ENCODE measurements around the gene FUS. TPM values are rescaled to one million over a fixed set of nuclear protein-coding genes. Genes with fewer than 3 reads are reported as not detected.

The FUS gene
- total RNA-seq, 1 donor from 2014 or later: 739 TPM

GRCh38 chr16:31145398-31145990, 34.4 kb upstream of the FUS start:
- Mint-ChIP-seq H3K36me3 (ENCODE audit: insufficient read depth) (no peaks in the 10 kb centered on the region), H3K27me3 (peaks cover 45% of the 10 kb centered on the region), H3K4me1 (ENCODE audit: low read depth) (peaks cover 7% of the 10 kb centered on the region), H3K4me3 (ENCODE audit: low read depth) (no peak overlapping the region), H3K27ac (no peak overlapping the region), H3K9me3 (ENCODE audit: low read depth) (no peaks in the 10 kb centered on the region)
- TF ChIP-seq CTCF (IDR thresholded peaks at IDR 0.05; ENCODE audit: unreplicated experiment): no peak
- DNase-seq (ENCODE audit: low spot score, unreplicated experiment): no peak

GRCh38 chr16:31147574-31147973, 32.4 kb upstream of the FUS start:
- no peak for TF ChIP-seq CTCF (IDR thresholded peaks at IDR 0.05; ENCODE audit: unreplicated experiment)
- H3K27ac Mint-ChIP-seq: no peak overlapping the region
- no peak for DNase-seq (ENCODE audit: low spot score, unreplicated experiment)
- H3K4me3 Mint-ChIP-seq (ENCODE audit: low read depth): no peak overlapping the region
- H3K9me3 Mint-ChIP-seq (ENCODE audit: low read depth): no peaks in the 10 kb centered on the region
- no peaks in the 10 kb centered on the region for H3K4me1 Mint-ChIP-seq (ENCODE audit: low read depth)
- peaks cover 45% of the 10 kb centered on the region for H3K27me3 Mint-ChIP-seq
- no peaks in the 10 kb centered on the region for H3K36me3 Mint-ChIP-seq (ENCODE audit: insufficient read depth)

GRCh38 chr16:31148281-31148728, 31.6 kb upstream of the FUS start:
- H3K9me3 Mint-ChIP-seq (ENCODE audit: low read depth): no peaks in the 10 kb centered on the region
- no peak overlapping the region for H3K4me3 Mint-ChIP-seq (ENCODE audit: low read depth)
- no peaks in the 10 kb centered on the region for H3K4me1 Mint-ChIP-seq (ENCODE audit: low read depth)
- H3K27ac Mint-ChIP-seq: no peak overlapping the region
- DNase-seq (ENCODE audit: low spot score, unreplicated experiment): no peak
- H3K36me3 Mint-ChIP-seq (ENCODE audit: insufficient read depth): no peaks in the 10 kb centered on the region
- H3K27me3 Mint-ChIP-seq: peaks cover 45% of the 10 kb centered on the region
- TF ChIP-seq CTCF (IDR thresholded peaks at IDR 0.05; ENCODE audit: unreplicated experiment): no peak

GRCh38 chr16:31148896-31149295, 31.0 kb upstream of the FUS start:
- Mint-ChIP-seq H3K4me3 (ENCODE audit: low read depth) (no peak overlapping the region), H3K9me3 (ENCODE audit: low read depth) (no peaks in the 10 kb centered on the region), H3K4me1 (ENCODE audit: low read depth) (no peaks in the 10 kb centered on the region), H3K27me3 (peaks cover 39% of the 10 kb centered on the region), H3K36me3 (ENCODE audit: insufficient read depth) (no peaks in the 10 kb centered on the region), H3K27ac (no peak overlapping the region)
- no peak for DNase-seq (ENCODE audit: low spot score, unreplicated experiment)
- TF ChIP-seq CTCF (IDR thresholded peaks at IDR 0.05; ENCODE audit: unreplicated experiment): no peak

GRCh38 chr16:31149332-31149731, 30.6 kb upstream of the FUS start:
- no peak overlapping the region for H3K27ac Mint-ChIP-seq
- H3K9me3 Mint-ChIP-seq (ENCODE audit: low read depth): no peaks in the 10 kb centered on the region
- H3K4me1 Mint-ChIP-seq (ENCODE audit: low read depth): no peaks in the 10 kb centered on the region
- peaks cover 39% of the 10 kb centered on the region for H3K27me3 Mint-ChIP-seq
- no peak overlapping the region for H3K4me3 Mint-ChIP-seq (ENCODE audit: low read depth)
- TF ChIP-seq CTCF (IDR thresholded peaks at IDR 0.05; ENCODE audit: unreplicated experiment): no peak
- H3K36me3 Mint-ChIP-seq (ENCODE audit: insufficient read depth): no peaks in the 10 kb centered on the region
- no peak for DNase-seq (ENCODE audit: low spot score, unreplicated experiment)
